SK-N-SH (cell line): ENCODE data around the gene TXNDC2. TPM values are rescaled to one million over a fixed set of nuclear protein-coding genes. Genes with fewer than 3 reads are reported as not detected.

ENCODE experiments used
- CTCF ChIA-PET: fragments of 300-600, 350-600 bp; formaldehyde crosslinking; extraction: SDS; loops from one replicate; lab custom pipeline; 2021; lab: Yijun Ruan, JAX
- POLR2A ChIA-PET: fragments of 350-600 bp; sonication (Branson Sonifier 250); formaldehyde crosslinking; extraction: SDS; loops from one replicate; lab custom pipeline; 2020; ENCODE audit warnings: antibody characterized with exemption, inconsistent platforms; lab: Yijun Ruan, JAX
- DNase-seq: peaks from one replicate; pipeline ENCODE4 v3.0.0; 2012
- H2AFZ ChIP-seq: fragments of 200-600 bp; sonication (generic); 2 replicates; pipeline ENCODE4 v1.8.1; 2016; ENCODE audit warnings: antibody characterized with exemption, mild to moderate bottlenecking, low read depth
- H3F3A ChIP-seq: fragments of 200-600 bp; sonication (generic); replicated peaks from 2 replicates; pipeline ENCODE3; 2016; ENCODE audit warnings: antibody characterized with exemption, mild to moderate bottlenecking; ENCODE audit not compliant: insufficient read depth
- H3K27ac ChIP-seq, 2 experiments: fragments of 200-500 bp in 1 of 2; fragments of 200-600 bp in 1 of 2; sonication (Bioruptor generic) in 1 of 2; sonication (generic), shearing (Covaris generic) in 1 of 2; 2 replicates each; pipeline versions ENCODE4 v1.5.1 to v1.6.1; 2014 to 2016; ENCODE audit warnings: low read depth in 2 of 2, inconsistent platforms in 1 of 2, low read length in 1 of 2, mild to moderate bottlenecking in 1 of 2, mixed read lengths in 1 of 2
- H3K27me3 ChIP-seq: fragments of 200-600 bp; sonication (generic), shearing (Covaris generic); 2 replicates; pipeline ENCODE4 v1.6.1; 2016; ENCODE audit warnings: mixed run types; ENCODE audit not compliant: insufficient read depth
- H3K36me3 ChIP-seq, 2 experiments: fragments of 200-500 bp in 1 of 2; fragments of 200-600 bp in 1 of 2; sonication (Bioruptor generic) in 1 of 2; sonication (generic) in 1 of 2; replicated peaks in 1 of 2; 2 replicates each; pipeline versions ENCODE3 to v1.5.1; 2014 to 2016; ENCODE audit warnings: low read length in 1 of 2, mild to moderate bottlenecking in 1 of 2; ENCODE audit not compliant: insufficient read depth in 2 of 2, control insufficient read depth in 1 of 2
- H3K4me1 ChIP-seq, 2 experiments: fragments of 200-500 bp in 1 of 2; fragments of 200-600 bp in 1 of 2; sonication (Bioruptor generic) in 1 of 2; sonication (generic), shearing (Covaris generic) in 1 of 2; 2 replicates each; pipeline versions ENCODE4 v1.5.1 to v1.6.1; 2014 to 2016; ENCODE audit warnings: low read depth in 1 of 2, low read length in 1 of 2, mixed run types in 1 of 2; ENCODE audit not compliant: insufficient read depth in 2 of 2, control insufficient read depth in 1 of 2
- H3K4me2 ChIP-seq: fragments of 200-600 bp; sonication (generic), shearing (Covaris generic); 2 replicates; pipeline ENCODE4 v1.6.1; 2017; ENCODE audit warnings: mixed run types
- H3K4me3 ChIP-seq, 2 experiments: fragments of 200-500 bp in 1 of 2; fragments of 200-600 bp in 1 of 2; sonication (Bioruptor generic) in 1 of 2; sonication (generic), shearing (Covaris generic) in 1 of 2; 2 replicates each; pipeline versions ENCODE4 v1.5.1 to v1.8.1; 2014 to 2016; ENCODE audit warnings: low read depth in 2 of 2, inconsistent platforms in 1 of 2, low read length in 1 of 2, mild to moderate bottlenecking in 1 of 2, mixed read lengths in 1 of 2, moderate library complexity in 1 of 2
- H3K79me2 ChIP-seq: fragments of 200-600 bp; sonication (generic); 2 replicates; pipeline ENCODE4 v1.8.1; 2017; ENCODE audit warnings: mild to moderate bottlenecking; ENCODE audit not compliant: insufficient read depth
- H3K9ac ChIP-seq: fragments of 200-600 bp; sonication (generic); 2 replicates; pipeline ENCODE4 v1.6.1; 2017; ENCODE audit warnings: mixed run types
- H3K9me2 ChIP-seq: fragments of 200-600 bp; sonication (generic); 2 replicates; pipeline ENCODE4 v1.6.1; 2017; ENCODE audit warnings: mixed run types
- H3K9me3 ChIP-seq: fragments of 200-600 bp; sonication (generic); 2 replicates; pipeline ENCODE4 v1.6.1; 2017; ENCODE audit warnings: mixed run types, mild to moderate bottlenecking, moderate library complexity
- H4K20me1 ChIP-seq: fragments of 200-600 bp; sonication (generic); 2 replicates; pipeline ENCODE4 v1.6.1; 2017; ENCODE audit warnings: mild to moderate bottlenecking, mixed run types; ENCODE audit not compliant: insufficient read depth
- CHD2 ChIP-seq: fragments of 150-350 bp; IDR thresholded peaks from 2 replicates; pipeline ENCODE4 v1.6.1; 2018; ENCODE audit warnings: low read length; ENCODE audit not compliant: partially characterized antibody
- EP300 ChIP-seq, 2 experiments: IDR thresholded peaks; 2 replicates each; pipeline versions ENCODE4 v1.4.0 to v1.6.1; 2012; ENCODE audit warnings: borderline replicate concordance in 1 of 2, low read depth in 1 of 2, low read length in 1 of 2
- EZH2phosphoT487 ChIP-seq: fragments of 200-600 bp; sonication (generic); IDR thresholded peaks from 2 replicates; pipeline ENCODE4 v1.6.1; 2017; ENCODE audit warnings: low read depth, mixed run types, mild to moderate bottlenecking, antibody characterized with exemption, moderate library complexity, borderline replicate concordance
- FOXJ3 ChIP-seq: sonication (generic); formaldehyde crosslinking; IDR thresholded peaks from 2 replicates; pipeline ENCODE4 v1.5.1; 2020; ENCODE audit warnings: mild to moderate bottlenecking, missing genetic modification reagents
- FOXM1 ChIP-seq: IDR thresholded peaks from 2 replicates; pipeline ENCODE4 v1.4.0; 2012; ENCODE audit warnings: low read depth, mild to moderate bottlenecking
- GATA2 ChIP-seq: sonication (generic); formaldehyde crosslinking; IDR thresholded peaks from 2 replicates; pipeline ENCODE4 v1.5.0; 2020; ENCODE audit warnings: mild to moderate bottlenecking, missing genetic modification reagents
- MEF2A ChIP-seq: IDR thresholded peaks from 2 replicates; pipeline ENCODE4 v1.4.0; 2012; ENCODE audit warnings: low read depth, borderline replicate concordance
- MXI1 ChIP-seq: IDR thresholded peaks from 2 replicates; pipeline ENCODE4 v1.6.1; 2012; ENCODE audit warnings: mild to moderate bottlenecking, low read depth, low read length, improper control_type of control experiment
- NFIC ChIP-seq: IDR thresholded peaks from 2 replicates; pipeline ENCODE4 v1.4.0; 2012; ENCODE audit warnings: borderline replicate concordance
- NRF1 ChIP-seq: IDR thresholded peaks from 2 replicates; pipeline ENCODE4 v1.6.1; 2012; ENCODE audit warnings: low read depth, mild to moderate bottlenecking, low read length
- POLR2AphosphoS5 ChIP-seq: IDR thresholded peaks from 2 replicates; pipeline ENCODE4 v1.6.1; 2012; ENCODE audit warnings: low read depth, low read length
- RAD21 ChIP-seq: IDR thresholded peaks from 2 replicates; pipeline ENCODE4 v1.6.1; 2012; ENCODE audit warnings: mild to moderate bottlenecking, low read length
- SIN3A ChIP-seq: IDR thresholded peaks from 2 replicates; pipeline ENCODE4 v1.6.1; 2012; ENCODE audit warnings: low read depth, mild to moderate bottlenecking, low read length, moderate library complexity, borderline replicate concordance
- SMC3 ChIP-seq: IDR thresholded peaks from 2 replicates; pipeline ENCODE4 v1.6.1; 2012; ENCODE audit warnings: low read depth, low read length, improper control_type of control experiment
- TAF1 ChIP-seq: IDR thresholded peaks from 2 replicates; pipeline ENCODE4 v1.6.1; 2012; ENCODE audit warnings: low read depth, mild to moderate bottlenecking, low read length, moderate library complexity, borderline replicate concordance
- YY1 ChIP-seq: IDR thresholded peaks from 2 replicates; pipeline ENCODE4 v1.4.0; 2012; ENCODE audit warnings: low read depth, mild to moderate bottlenecking
- WGBS: methylation state at CpG from one replicate; pipeline ENCODE4 v1.1.6; 2017; ENCODE audit warnings: low lambda C conversion rate; 5-methylcytosine and 5-hydroxymethylcytosine counted together
- polyA plus RNA-seq, 3 experiments: library from polyadenylated mRNA; depleted of rRNA; stranded (reverse); fragments of >200 nt; gene quantifications; 2 replicates each; pipeline ENCODE4 v1.2.3, GENCODE V29; 2012
- TF ChIP-seq, protein P1 (sequence below): fragments of 150-350 bp; IDR thresholded peaks from 2 replicates; pipeline ENCODE4 v1.6.1; 2017; ENCODE audit warnings: antibody characterized with exemption, low read length, low read depth, borderline replicate concordance
- TF ChIP-seq, protein P2 (sequence below): fragments of 200-600 bp; sonication (generic); IDR thresholded peaks from 2 replicates; pipeline ENCODE4 v1.6.1; 2017; ENCODE audit warnings: antibody characterized with exemption, mild to moderate bottlenecking, moderate library complexity
- TF ChIP-seq, protein P3 (sequence below): IDR thresholded peaks from 2 replicates; pipeline ENCODE4 v1.4.0; 2012; ENCODE audit warnings: low read depth
- TF ChIP-seq, protein P4 (sequence below): IDR thresholded peaks from 2 replicates; pipeline ENCODE4 v1.6.1; 2012; ENCODE audit warnings: mild to moderate bottlenecking, low read depth, low read length, moderate library complexity

TXNDC2 gene
- polyA plus RNA-seq, 1 of the 3 experiments (the other 2 are of a cell fraction): 0.07 TPM

DNA sequence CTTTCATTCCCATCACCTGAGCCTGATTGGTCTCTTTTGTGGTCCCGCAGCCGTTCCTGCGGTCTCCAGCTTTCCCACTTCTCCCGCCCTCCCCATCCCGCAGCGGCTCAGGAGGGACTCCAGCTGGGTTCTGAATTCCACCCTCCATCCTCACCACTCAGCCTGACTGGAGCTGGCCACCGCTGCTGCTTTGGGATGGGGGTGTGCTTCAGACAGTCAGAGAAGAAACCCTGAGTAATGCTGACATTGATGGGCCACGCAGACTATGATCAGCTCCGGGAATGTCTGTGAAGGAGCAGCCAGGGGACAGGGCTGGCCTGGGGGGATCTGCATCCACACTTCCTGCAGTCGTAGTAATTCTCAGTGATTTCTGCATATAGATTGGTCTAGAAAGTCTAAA, 45.9 kb upstream of the TXNDC2 start:
- H3K9me3 ChIP-seq: no peaks in the 10 kb centered on the region
- POLR2A ChIA-PET: no interaction called here
- WGBS: 94% methylated on average over 9 of the region's 10 CpGs
- peaks cover 0 to 12% of the 10 kb centered on the region in 2 experiments; a peak in 2 of 4 replicates for H3K4me1 ChIP-seq
- no peaks in the 10 kb centered on the region for H4K20me1 ChIP-seq
- no peaks in the 10 kb centered on the region for H3K9me2 ChIP-seq
- H3K27ac ChIP-seq: no peak overlapping the region
- no peaks in the 10 kb centered on the region for H3K36me3 ChIP-seq
- TF ChIP-seq, protein P1, sequence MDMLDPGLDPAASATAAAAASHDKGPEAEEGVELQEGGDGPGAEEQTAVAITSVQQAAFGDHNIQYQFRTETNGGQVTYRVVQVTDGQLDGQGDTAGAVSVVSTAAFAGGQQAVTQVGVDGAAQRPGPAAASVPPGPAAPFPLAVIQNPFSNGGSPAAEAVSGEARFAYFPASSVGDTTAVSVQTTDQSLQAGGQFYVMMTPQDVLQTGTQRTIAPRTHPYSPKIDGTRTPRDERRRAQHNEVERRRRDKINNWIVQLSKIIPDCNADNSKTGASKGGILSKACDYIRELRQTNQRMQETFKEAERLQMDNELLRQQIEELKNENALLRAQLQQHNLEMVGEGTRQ: no peak
- no peak for TF ChIP-seq EP300 (IDR thresholded peaks at IDR 0.05; ENCODE audit: borderline replicate concordance in 1 of 2, low read depth in 1 of 2, low read length in 1 of 2)
- H2AFZ ChIP-seq: no peak overlapping the region
- H3K4me3 ChIP-seq: no peak overlapping the region
- no peaks in the 10 kb centered on the region for H3K79me2 ChIP-seq
- CTCF ChIA-PET: no interaction called here
- no peaks in the 10 kb centered on the region for H3F3A ChIP-seq
- DNase-seq: no peak
- H3K9ac ChIP-seq: no peak overlapping the region
- no peaks in the 10 kb centered on the region for H3K27me3 ChIP-seq
- H3K4me2 ChIP-seq: no peak overlapping the region

DNA sequence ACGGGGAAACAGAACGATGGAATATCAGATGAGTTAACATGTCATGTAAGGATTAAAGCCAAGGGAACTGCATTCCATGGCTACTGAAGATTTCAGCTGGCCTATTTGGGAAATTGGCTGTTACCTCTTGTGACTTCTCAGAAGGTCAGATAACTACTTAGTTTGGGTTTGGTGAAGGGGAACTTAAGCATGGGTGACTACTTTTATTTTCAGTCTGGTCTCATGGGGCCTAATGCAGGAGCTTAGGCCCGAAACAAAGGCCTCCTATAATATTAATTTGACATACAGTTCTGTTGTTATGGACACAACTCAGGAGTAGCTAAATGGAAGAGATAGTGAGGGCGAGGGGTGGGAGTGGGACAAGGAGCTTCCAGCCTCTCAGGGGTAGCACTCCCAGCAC, 44.0 kb upstream of the TXNDC2 start:
- ChIA-PET CTCF (no interaction called here), POLR2A (no interaction called here)
- no peaks in the 10 kb centered on the region for H3K36me3 ChIP-seq
- no peaks in the 10 kb centered on the region for H4K20me1 ChIP-seq
- H3K4me2 ChIP-seq: no peak overlapping the region
- H3K27me3 ChIP-seq: no peaks in the 10 kb centered on the region
- no peak for DNase-seq
- H3K9ac ChIP-seq: no peak overlapping the region
- no peaks in the 10 kb centered on the region for H3K9me3 ChIP-seq
- 98% methylated on average over 4 of the region's 4 CpGs for WGBS
- H3K79me2 ChIP-seq: no peaks in the 10 kb centered on the region
- H3K4me1 ChIP-seq: peaks cover 0 to 5% of the 10 kb centered on the region in 2 experiments; a peak in 1 of 4 replicates
- no peaks in the 10 kb centered on the region for H3F3A ChIP-seq
- H3K9me2 ChIP-seq: no peaks in the 10 kb centered on the region
- no peak overlapping the region for H3K4me3 ChIP-seq
- H2AFZ ChIP-seq: no peak overlapping the region
- no peak for TF ChIP-seq RAD21
- no peak for TF ChIP-seq MXI1
- no peak for TF ChIP-seq FOXM1
- no peak for TF ChIP-seq CHD2
- TF ChIP-seq MEF2A: no peak
- TF ChIP-seq NFIC: no peak
- TF ChIP-seq EZH2phosphoT487: no peak
- TF ChIP-seq, protein P2, sequence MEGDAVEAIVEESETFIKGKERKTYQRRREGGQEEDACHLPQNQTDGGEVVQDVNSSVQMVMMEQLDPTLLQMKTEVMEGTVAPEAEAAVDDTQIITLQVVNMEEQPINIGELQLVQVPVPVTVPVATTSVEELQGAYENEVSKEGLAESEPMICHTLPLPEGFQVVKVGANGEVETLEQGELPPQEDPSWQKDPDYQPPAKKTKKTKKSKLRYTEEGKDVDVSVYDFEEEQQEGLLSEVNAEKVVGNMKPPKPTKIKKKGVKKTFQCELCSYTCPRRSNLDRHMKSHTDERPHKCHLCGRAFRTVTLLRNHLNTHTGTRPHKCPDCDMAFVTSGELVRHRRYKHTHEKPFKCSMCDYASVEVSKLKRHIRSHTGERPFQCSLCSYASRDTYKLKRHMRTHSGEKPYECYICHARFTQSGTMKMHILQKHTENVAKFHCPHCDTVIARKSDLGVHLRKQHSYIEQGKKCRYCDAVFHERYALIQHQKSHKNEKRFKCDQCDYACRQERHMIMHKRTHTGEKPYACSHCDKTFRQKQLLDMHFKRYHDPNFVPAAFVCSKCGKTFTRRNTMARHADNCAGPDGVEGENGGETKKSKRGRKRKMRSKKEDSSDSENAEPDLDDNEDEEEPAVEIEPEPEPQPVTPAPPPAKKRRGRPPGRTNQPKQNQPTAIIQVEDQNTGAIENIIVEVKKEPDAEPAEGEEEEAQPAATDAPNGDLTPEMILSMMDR: no peak
- no peak for TF ChIP-seq EP300 (IDR thresholded peaks at IDR 0.05; ENCODE audit: borderline replicate concordance in 1 of 2, low read depth in 1 of 2, low read length in 1 of 2)
- no peak for TF ChIP-seq SIN3A
- TF ChIP-seq TAF1: no peak
- TF ChIP-seq, protein P3, sequence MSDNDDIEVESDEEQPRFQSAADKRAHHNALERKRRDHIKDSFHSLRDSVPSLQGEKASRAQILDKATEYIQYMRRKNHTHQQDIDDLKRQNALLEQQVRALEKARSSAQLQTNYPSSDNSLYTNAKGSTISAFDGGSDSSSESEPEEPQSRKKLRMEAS: no peak
- TF ChIP-seq FOXJ3: no peak
- no peak for TF ChIP-seq YY1
- TF ChIP-seq NRF1: no peak
- TF ChIP-seq POLR2AphosphoS5: no peak
- no peak for TF ChIP-seq GATA2 (CRISPR knock-in tag)
- TF ChIP-seq, protein P4, sequence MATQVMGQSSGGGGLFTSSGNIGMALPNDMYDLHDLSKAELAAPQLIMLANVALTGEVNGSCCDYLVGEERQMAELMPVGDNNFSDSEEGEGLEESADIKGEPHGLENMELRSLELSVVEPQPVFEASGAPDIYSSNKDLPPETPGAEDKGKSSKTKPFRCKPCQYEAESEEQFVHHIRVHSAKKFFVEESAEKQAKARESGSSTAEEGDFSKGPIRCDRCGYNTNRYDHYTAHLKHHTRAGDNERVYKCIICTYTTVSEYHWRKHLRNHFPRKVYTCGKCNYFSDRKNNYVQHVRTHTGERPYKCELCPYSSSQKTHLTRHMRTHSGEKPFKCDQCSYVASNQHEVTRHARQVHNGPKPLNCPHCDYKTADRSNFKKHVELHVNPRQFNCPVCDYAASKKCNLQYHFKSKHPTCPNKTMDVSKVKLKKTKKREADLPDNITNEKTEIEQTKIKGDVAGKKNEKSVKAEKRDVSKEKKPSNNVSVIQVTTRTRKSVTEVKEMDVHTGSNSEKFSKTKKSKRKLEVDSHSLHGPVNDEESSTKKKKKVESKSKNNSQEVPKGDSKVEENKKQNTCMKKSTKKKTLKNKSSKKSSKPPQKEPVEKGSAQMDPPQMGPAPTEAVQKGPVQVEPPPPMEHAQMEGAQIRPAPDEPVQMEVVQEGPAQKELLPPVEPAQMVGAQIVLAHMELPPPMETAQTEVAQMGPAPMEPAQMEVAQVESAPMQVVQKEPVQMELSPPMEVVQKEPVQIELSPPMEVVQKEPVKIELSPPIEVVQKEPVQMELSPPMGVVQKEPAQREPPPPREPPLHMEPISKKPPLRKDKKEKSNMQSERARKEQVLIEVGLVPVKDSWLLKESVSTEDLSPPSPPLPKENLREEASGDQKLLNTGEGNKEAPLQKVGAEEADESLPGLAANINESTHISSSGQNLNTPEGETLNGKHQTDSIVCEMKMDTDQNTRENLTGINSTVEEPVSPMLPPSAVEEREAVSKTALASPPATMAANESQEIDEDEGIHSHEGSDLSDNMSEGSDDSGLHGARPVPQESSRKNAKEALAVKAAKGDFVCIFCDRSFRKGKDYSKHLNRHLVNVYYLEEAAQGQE: no peak
- no peak for TF ChIP-seq SMC3
- TF ChIP-seq, all 33 proteins: peak for 0
- no peak overlapping the region for H3K27ac ChIP-seq
